ENCODE results near the gene DNAJC11. TPM values are rescaled to one million over a fixed set of nuclear protein-coding genes. Genes with fewer than 3 reads are reported as not detected.
"Not testable (repeated sequence)": the region's sequence is repeated elsewhere in the genome, so short reads cannot be mapped to it uniquely, and the experiment has no call there.

Gene DNAJC11
- total RNA-seq, 1 donor from 2014 or later = 35.2 TPM

- DNase-seq (ENCODE audit: low read depth) = no peak
Observed at GRCh38 chr1:6653436-6654290, 48.0 kb downstream of the DNAJC11 start.

DNA sequence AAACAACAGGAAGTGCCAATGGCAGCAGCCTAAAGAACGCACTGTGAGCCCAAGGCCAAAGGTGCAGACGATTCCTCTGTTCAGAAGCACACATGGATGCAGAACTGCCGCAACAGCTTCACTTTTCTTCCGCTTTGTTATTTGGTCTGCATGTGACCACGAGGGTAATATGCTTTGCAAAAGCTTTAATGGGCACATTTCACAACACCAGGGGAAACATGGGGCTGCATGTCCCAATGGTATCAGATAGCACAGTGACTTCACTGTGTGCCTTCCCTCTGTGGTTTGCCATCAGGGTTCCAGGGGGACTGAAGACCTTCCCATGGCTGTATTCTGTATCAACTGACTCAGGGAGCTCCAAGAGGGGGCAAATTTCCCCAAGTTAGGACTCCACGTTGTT lies 48.6 kb downstream of the DNAJC11 start:
- DNase-seq (ENCODE audit: low read depth) = no peak

- DNase-seq (ENCODE audit: low read depth) = no peak
Observed at GRCh38 chr1:6651909-6652308, 49.7 kb downstream of the DNAJC11 start.

- no peak for DNase-seq (ENCODE audit: low read depth)
Observed at GRCh38 chr1:6648556-6648955, 53.1 kb downstream of the DNAJC11 start.

DNA sequence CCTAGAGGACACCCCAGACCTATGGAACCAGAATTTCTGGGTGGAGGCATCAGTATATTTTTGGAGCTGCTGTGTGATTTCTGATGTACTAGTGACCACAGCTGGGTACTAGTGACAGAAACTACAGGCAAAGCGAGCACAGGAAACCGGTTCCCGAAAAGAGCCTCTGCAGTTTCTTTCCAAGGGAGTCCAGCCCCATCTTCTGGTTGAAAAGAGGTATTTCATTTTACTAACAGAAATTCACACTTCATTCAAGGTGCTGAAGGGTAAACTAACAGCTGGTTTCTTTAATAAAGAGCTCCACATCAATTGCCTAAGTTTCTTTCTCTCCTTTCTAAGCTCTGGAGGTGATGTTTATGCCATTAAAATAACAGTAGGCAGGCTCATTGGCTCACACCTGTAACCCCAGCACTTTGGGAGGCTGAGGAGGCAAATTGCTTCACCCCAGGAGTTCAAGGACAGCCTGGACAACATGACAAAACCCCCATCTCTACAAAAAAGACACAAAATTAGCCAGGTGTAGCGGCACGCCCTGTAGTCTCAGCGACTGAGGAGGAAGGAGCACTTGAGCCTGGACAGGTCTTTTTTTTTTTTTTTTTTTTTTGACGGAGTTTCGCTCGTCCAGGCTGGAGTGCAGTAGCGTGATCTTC lies 55.0 kb downstream of the DNAJC11 start:
- DNase-seq (ENCODE audit: low read depth) = peak; percentile 60

- DNase-seq (ENCODE audit: low read depth) = no peak
Observed at GRCh38 chr1:6645018-6645417, 56.6 kb downstream of the DNAJC11 start.

GRCh38 chr1:6640867-6641266 lies 60.7 kb downstream of the DNAJC11 start:
- not testable (repeated sequence) for DNase-seq (ENCODE audit: low read depth)

DNA sequence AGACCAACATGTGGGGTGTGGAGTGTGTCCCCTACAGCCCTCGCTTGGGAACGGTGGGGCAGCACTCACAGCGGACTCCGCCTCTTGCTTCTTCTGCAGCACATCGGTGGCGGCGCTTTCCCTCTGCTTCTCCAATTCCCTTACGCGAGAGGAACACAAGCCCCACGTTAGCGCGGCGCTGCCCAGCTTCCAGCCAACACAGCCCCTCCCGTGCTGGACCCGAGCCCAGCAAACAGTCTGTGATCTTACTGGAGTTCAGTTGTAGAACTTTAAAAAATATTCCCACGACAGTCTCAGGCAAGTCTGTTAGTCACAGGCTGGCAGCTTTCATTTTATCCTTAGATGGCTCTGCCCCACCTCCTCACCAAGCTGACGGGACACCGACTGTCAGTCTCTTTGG lies 63.4 kb downstream of the DNAJC11 start:
- no peak for DNase-seq (ENCODE audit: low read depth)

DNA sequence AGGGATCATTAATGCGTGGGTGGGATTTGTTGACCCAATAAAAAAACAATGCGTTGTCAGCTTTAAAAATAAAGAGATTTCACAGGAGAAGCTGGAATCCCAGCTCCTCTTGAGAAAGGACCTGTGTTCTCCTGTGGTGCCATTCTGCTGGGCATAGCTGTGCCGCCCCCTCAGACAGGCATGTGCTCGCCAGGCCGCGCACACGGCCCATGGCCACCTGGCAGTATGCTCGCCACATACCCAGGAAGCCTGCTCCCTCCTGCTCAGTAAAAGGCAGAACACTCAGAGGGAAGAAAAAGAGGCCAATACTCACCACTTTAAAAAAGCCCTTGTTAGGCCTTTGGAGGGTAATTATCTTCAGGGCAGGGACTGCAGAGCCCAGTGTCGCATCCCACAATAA lies 63.8 kb downstream of the DNAJC11 start:
- DNase-seq (ENCODE audit: low read depth) = no peak

GRCh38 chr1:6636778-6637177 lies 64.8 kb downstream of the DNAJC11 start:
- DNase-seq (ENCODE audit: low read depth) = not testable (repeated sequence)

GRCh38 chr1:6635910-6636760 lies 65.5 kb downstream of the DNAJC11 start:
- DNase-seq (ENCODE audit: low read depth) = no peak

- no peak for DNase-seq (ENCODE audit: low read depth)
Observed at GRCh38 chr1:6635161-6635909, 66.3 kb downstream of the DNAJC11 start.

- peak; percentile 68 for DNase-seq (ENCODE audit: low read depth)
Observed at GRCh38 chr1:6634371-6635052, 67.1 kb downstream of the DNAJC11 start.

DNA sequence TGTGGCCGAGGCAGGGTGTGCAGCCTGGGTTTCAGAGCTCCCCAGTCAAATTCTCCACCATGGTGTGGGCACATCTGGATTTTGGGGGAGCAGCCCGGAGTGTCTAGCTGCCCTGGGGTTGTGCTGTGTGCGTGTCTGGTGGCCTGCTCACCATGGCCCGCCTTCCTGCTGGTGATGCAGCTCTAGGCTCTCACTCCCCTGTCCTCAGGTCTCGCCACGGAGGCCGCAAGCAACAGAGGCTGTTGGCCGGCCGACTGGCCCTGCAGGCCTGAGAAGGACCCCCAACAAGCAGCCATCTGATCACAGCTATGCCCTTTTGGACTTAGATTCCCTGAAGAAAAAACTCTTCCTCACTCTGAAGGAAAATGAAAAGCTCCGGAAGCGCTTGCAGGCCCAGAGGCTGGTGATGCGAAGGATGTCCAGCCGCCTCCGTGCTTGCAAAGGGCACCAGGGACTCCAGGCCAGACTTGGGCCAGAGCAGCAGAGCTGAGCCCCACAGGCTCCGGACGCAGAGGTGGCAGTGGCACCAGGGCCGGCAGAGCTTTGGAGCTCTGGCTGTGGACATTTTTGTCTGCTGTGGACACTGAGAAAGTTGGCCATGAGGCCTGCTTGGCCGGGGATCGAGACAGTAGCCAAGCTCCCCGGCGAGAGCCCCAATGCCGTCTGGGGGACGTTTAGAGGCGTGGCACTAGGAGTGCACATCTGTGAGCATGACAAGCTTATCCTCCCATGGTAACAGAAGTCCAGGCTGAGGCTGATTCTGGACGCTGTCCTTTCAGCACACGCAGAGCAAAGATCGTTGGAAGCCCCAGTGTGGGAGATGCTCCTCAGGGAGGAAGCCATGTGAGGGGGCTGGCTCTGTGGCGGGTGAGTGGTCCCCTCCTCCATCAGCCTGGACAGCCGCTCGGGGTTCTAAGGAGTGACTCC lies 68.8 kb downstream of the DNAJC11 start:
- no peak for DNase-seq (ENCODE audit: low read depth)

- DNase-seq (ENCODE audit: low read depth) = no peak
Observed at GRCh38 chr1:6631058-6631457, 70.6 kb downstream of the DNAJC11 start.

GRCh38 chr1:6630027-6630426 lies 71.6 kb downstream of the DNAJC11 start:
- DNase-seq (ENCODE audit: low read depth) = no peak

GRCh38 chr1:6628971-6629479 lies 72.6 kb downstream of the DNAJC11 start:
- DNase-seq (ENCODE audit: low read depth) = no peak

- peak; percentile 83 for DNase-seq (ENCODE audit: low read depth)
Observed at GRCh38 chr1:6627841-6628545, 73.6 kb downstream of the DNAJC11 start.

Measured in myocyte (in vitro differentiated cells).